Upper lobe of left lung (tissue), 4 donors: ENCODE data around the gene IL1RL2.

Source experiments
- CTCF ChIP-seq, 6 experiments: fragments of 450-650 bp in 4 of 6; fragments of 200-600 bp in 2 of 6; sonication (generic) in 2 of 6; IDR thresholded peaks; one replicate each; pipeline ENCODE4 v1.5.1; 2016 to 2019; ENCODE audit warnings: antibody characterized with exemption in 6 of 6
- POLR2A ChIP-seq, 4 donors: fragments of 450-650 bp; IDR thresholded peaks; one replicate each; pipeline ENCODE4 v1.5.1; 2016 to 2017; ENCODE audit warnings: antibody characterized with exemption in 4 of 4, mild to moderate bottlenecking in 2 of 4

GRCh38 chr2:102250278-102250821, 63.5 kb downstream of the IL1RL2 start:
- TF ChIP-seq CTCF (IDR thresholded peaks at IDR 0.05) (no peak), POLR2A (IDR thresholded peaks at IDR 0.05) (no peak)
